Measurements from ENCODE around the gene GNA15. TPM values are rescaled to one million over a fixed set of nuclear protein-coding genes. Genes with fewer than 3 reads are reported as not detected.

Gene GNA15
- total and polyA plus RNA-seq, 2 donors (not counting 1 experiment from before 2014, with no cell fraction given): not detected

DNA sequence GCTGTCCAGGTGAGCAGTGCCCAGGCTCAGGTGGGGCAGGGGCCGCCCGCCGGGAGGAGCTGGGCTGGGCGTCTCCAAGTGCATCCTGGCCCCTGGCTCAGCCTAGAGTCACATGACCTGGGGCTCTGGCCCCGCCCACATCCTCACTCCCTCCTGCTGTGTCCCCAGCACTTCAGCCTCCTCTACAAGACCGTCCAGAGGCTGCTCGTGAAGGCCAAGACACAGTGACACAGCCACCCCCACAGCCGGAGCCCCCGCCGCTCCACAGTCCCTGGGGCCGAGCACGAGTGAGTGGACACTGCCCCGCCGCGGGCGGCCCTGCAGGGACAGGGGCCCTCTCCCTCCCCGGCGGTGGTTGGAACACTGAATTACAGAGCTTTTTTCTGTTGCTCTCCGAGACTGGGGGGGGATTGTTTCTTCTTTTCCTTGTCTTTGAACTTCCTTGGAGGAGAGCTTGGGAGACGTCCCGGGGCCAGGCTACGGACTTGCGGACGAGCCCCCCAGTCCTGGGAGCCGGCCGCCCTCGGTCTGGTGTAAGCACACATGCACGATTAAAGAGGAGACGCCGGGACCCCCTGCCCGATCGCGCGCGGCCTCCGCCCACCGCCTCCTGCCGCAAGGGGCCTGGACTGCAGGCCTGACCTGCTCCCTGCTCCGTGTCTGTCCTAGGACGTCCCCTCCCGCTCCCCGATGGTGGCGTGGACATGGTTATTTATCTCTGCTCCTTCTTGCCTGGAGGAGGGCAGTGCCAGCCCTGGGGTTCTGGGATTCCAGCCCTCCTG is 71.8 kb downstream of the GNA15 start:
- no peak for DNase-seq (ENCODE audit: low read depth in 2 of 2)
- Histone ChIP-seq H2AFZ (ENCODE audit: low read length) (no peak overlapping the region), H3K4me2 (ENCODE audit: extremely low read depth, insufficient read depth, low read length) (no peak overlapping the region)

DNA sequence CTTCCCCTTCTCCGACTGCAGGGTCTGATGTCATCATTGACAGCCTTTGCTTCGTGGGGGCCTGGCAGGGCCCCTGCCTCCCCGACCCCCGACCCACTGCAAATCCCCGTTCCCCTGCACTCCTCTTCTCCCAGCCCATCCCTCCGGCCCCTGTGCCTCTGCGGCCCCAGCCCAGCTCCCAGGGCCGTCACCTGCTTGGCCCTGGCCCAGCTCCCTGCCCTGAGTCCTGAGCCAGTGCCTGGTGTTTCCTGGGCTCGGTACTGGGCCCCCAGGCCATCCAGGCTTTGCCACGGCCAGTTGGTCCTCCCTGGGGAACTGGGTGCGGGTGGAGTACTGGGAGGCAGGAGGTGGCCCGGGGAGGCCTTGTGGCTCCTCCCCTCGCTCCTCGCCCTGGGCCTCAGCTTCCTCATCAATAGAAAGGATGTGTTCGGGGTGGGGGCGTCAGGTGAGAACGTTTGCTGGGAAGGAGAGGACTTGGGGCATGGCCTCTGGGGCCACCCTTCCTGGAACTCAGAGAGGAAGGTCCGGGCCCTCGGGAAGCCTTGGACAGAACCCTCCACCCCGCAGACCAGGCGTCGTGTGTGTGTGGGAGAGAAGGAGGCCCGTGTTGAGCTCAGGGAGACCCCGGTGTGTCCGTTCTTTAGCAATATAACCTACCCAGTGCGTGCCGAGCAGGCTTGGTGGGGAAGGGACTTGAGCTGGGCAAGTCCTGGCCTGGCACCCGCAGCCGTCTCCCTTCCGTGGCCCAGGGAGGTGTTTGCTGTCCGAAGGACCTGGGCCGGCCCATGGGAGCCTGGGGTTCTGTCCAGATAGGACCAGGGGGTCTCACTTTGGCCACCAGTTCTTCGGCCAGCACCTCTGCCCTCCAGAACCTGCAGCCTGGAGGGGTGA is 72.7 kb downstream of the GNA15 start:
- H3K27ac ChIP-seq (ENCODE audit: insufficient read depth, low read length): no peak overlapping the region
- H3K9me3 ChIP-seq (ENCODE audit: control insufficient read depth, insufficient read depth, low read depth, low read length): no peaks in the 10 kb centered on the region
- H3K36me3 ChIP-seq (ENCODE audit: control insufficient read depth, insufficient read depth, low read length): peaks cover 11% of the 10 kb centered on the region
- no peak for DNase-seq (ENCODE audit: low read depth in 2 of 2)
- H3K79me2 ChIP-seq (ENCODE audit: control insufficient read depth, insufficient read depth, low read length): no peaks in the 10 kb centered on the region
- H3K4me1 ChIP-seq (ENCODE audit: control insufficient read depth, extremely low read depth, insufficient read depth, low read length): no peaks in the 10 kb centered on the region
- H3K4me2 ChIP-seq (ENCODE audit: extremely low read depth, insufficient read depth, low read length): no peak overlapping the region
- no peak overlapping the region for H3K4me3 ChIP-seq (replicated peaks in 1 of 4; ENCODE audit: control extremely low read depth in 1 of 4, insufficient read depth in 1 of 4, low read depth in 3 of 4, low read length in 4 of 4)
- no peaks in the 10 kb centered on the region for H4K20me1 ChIP-seq (ENCODE audit: control insufficient read depth, extremely low read depth, insufficient read depth, low read length)
- TF ChIP-seq EZH2 (IDR thresholded peaks at IDR 0.05; ENCODE audit: low read length, missing control alignments): no peak
- TF ChIP-seq, protein P1, sequence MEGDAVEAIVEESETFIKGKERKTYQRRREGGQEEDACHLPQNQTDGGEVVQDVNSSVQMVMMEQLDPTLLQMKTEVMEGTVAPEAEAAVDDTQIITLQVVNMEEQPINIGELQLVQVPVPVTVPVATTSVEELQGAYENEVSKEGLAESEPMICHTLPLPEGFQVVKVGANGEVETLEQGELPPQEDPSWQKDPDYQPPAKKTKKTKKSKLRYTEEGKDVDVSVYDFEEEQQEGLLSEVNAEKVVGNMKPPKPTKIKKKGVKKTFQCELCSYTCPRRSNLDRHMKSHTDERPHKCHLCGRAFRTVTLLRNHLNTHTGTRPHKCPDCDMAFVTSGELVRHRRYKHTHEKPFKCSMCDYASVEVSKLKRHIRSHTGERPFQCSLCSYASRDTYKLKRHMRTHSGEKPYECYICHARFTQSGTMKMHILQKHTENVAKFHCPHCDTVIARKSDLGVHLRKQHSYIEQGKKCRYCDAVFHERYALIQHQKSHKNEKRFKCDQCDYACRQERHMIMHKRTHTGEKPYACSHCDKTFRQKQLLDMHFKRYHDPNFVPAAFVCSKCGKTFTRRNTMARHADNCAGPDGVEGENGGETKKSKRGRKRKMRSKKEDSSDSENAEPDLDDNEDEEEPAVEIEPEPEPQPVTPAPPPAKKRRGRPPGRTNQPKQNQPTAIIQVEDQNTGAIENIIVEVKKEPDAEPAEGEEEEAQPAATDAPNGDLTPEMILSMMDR (conservative IDR thresholded peaks at IDR 0.05 in 1 of 2, IDR thresholded peaks at IDR 0.05 in 1 of 2; ENCODE audit: low read depth in 1 of 2, low read length in 2 of 2): no peak
- H3K9ac ChIP-seq (ENCODE audit: insufficient read depth, low read length): no peak overlapping the region
- H2AFZ ChIP-seq (ENCODE audit: low read length): no peak overlapping the region
- H3K27me3 ChIP-seq (ENCODE audit: control insufficient read depth, insufficient read depth, low read length): no peaks in the 10 kb centered on the region

More for the DNA sequence above, 71.8 kb downstream of the GNA15 start:
- H3K4me1 ChIP-seq (ENCODE audit: control insufficient read depth, extremely low read depth, insufficient read depth, low read length): no peaks in the 10 kb centered on the region
- no peaks in the 10 kb centered on the region for H3K9me3 ChIP-seq (ENCODE audit: control insufficient read depth, insufficient read depth, low read depth, low read length)
- H3K36me3 ChIP-seq (ENCODE audit: control insufficient read depth, insufficient read depth, low read length): peaks cover 12% of the 10 kb centered on the region
- TF ChIP-seq EZH2 (IDR thresholded peaks at IDR 0.05; ENCODE audit: low read length, missing control alignments): no peak
- TF ChIP-seq, protein P1 (conservative IDR thresholded peaks at IDR 0.05 in 1 of 2, IDR thresholded peaks at IDR 0.05 in 1 of 2; ENCODE audit: low read depth in 1 of 2, low read length in 2 of 2): no peak
- no peaks in the 10 kb centered on the region for H4K20me1 ChIP-seq (ENCODE audit: control insufficient read depth, extremely low read depth, insufficient read depth, low read length)
- no peaks in the 10 kb centered on the region for H3K79me2 ChIP-seq (ENCODE audit: control insufficient read depth, insufficient read depth, low read length)
- H3K9ac ChIP-seq (ENCODE audit: insufficient read depth, low read length): no peak overlapping the region
- H3K4me3 ChIP-seq (replicated peaks in 1 of 4; ENCODE audit: control extremely low read depth in 1 of 4, insufficient read depth in 1 of 4, low read depth in 3 of 4, low read length in 4 of 4): no peak overlapping the region
- H3K27ac ChIP-seq (ENCODE audit: insufficient read depth, low read length): no peak overlapping the region
- no peaks in the 10 kb centered on the region for H3K27me3 ChIP-seq (ENCODE audit: control insufficient read depth, insufficient read depth, low read length)

DNA sequence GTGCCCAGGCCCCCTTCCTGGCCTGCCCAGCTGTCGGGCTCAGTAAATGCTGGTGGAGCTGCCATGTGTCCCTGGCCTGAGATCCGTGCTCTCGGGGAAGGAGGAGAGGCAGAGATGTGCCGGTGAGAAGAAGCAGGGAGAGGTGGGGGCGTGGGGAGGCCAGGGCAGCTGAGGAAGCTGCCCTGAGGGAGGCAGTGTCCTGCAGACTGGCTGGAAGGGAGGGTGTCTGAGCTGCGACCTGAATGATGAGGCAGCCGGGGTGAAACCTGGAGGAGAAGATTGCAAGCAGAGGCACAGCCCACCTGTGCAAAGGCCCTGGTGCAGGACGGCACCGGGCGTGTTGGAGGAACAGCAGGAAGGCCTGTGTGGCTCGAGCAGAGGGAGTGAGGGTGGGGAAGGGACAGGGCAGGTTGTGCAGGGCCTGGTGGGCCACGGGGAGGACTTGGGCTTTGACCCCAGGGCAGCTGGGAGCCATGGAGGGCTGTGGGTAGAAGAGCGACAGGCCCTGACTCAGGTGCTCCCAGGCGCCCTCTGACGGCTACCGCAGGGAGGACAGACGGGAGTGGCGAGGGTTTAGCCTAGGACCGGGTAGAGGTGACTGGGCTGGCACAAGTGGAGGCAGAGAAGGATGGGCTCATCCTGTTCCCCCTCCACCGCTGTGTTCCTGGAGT is 74.6 kb downstream of the GNA15 start:
- H3K4me2 ChIP-seq (ENCODE audit: extremely low read depth, insufficient read depth, low read length): no peak overlapping the region
- H3K4me1 ChIP-seq (ENCODE audit: control insufficient read depth, extremely low read depth, insufficient read depth, low read length): no peaks in the 10 kb centered on the region
- H2AFZ ChIP-seq (ENCODE audit: low read length): no peak overlapping the region
- H3K9ac ChIP-seq (ENCODE audit: insufficient read depth, low read length): no peak overlapping the region
- no peak overlapping the region for H3K4me3 ChIP-seq (replicated peaks in 1 of 4; ENCODE audit: control extremely low read depth in 1 of 4, insufficient read depth in 1 of 4, low read depth in 3 of 4, low read length in 4 of 4)
- H3K36me3 ChIP-seq (ENCODE audit: control insufficient read depth, insufficient read depth, low read length): peaks cover 8% of the 10 kb centered on the region
- H4K20me1 ChIP-seq (ENCODE audit: control insufficient read depth, extremely low read depth, insufficient read depth, low read length): no peaks in the 10 kb centered on the region
- no peaks in the 10 kb centered on the region for H3K9me3 ChIP-seq (ENCODE audit: control insufficient read depth, insufficient read depth, low read depth, low read length)
- H3K27ac ChIP-seq (ENCODE audit: insufficient read depth, low read length): no peak overlapping the region
- no peaks in the 10 kb centered on the region for H3K79me2 ChIP-seq (ENCODE audit: control insufficient read depth, insufficient read depth, low read length)
- no peaks in the 10 kb centered on the region for H3K27me3 ChIP-seq (ENCODE audit: control insufficient read depth, insufficient read depth, low read length)
- peak in 1 of 2 donors; percentile 9 for DNase-seq (ENCODE audit: low read depth in 2 of 2)
- TF ChIP-seq, protein P1 (conservative IDR thresholded peaks at IDR 0.05 in 1 of 2, IDR thresholded peaks at IDR 0.05 in 1 of 2; ENCODE audit: low read depth in 1 of 2, low read length in 2 of 2): peak; percentile 34 to 70
- TF ChIP-seq EZH2 (IDR thresholded peaks at IDR 0.05; ENCODE audit: low read length, missing control alignments): no peak
